MCF 10A (cell line): ENCODE data around the gene CCPG1. TPM values are rescaled to one million over a fixed set of nuclear protein-coding genes. Genes with fewer than 3 reads are reported as not detected.

ENCODE experiments used
- BruUV-seq: library from RNA; stranded (reverse); fragments of 400-500 nt; replicated peaks from 2 replicates; lab custom pipeline; 2021; lab: Mats Ljungman, UMichigan
- CTCF ChIA-PET: fragments of 300-600 bp; sonication (Branson Sonifier 250); formaldehyde crosslinking; extraction: SDS; loops from one replicate; lab custom pipeline; 2021; ENCODE audit warnings: antibody characterized with exemption, inconsistent platforms; lab: Yijun Ruan, JAX
- POLR2A ChIA-PET: fragments of 300-600, 350-650 bp; sonication (Branson Sonifier 250); formaldehyde crosslinking; extraction: SDS; loops from one replicate; lab custom pipeline; 2020; ENCODE audit warnings: antibody characterized with exemption, inconsistent platforms; lab: Yijun Ruan, JAX
- DNase-seq: peaks from one replicate; pipeline ENCODE4 v3.0.0-alpha.2; 2018; ENCODE audit not compliant: unreplicated experiment
- H3K27ac Mint-ChIP-seq: one replicate; pipeline ENCODE4 v1.8.0; 2022; ENCODE audit warnings: mild to moderate bottlenecking, low read depth, mixed read lengths; ENCODE audit not compliant: unreplicated experiment
- H3K27me3 Mint-ChIP-seq: one replicate; pipeline ENCODE4 v1.8.0; 2022; ENCODE audit warnings: mixed read lengths; ENCODE audit not compliant: insufficient read depth, unreplicated experiment
- H3K36me3 Mint-ChIP-seq: one replicate; pipeline ENCODE4 v1.8.0; 2022; ENCODE audit warnings: mild to moderate bottlenecking, moderate library complexity, mixed read lengths; ENCODE audit not compliant: insufficient read depth, unreplicated experiment
- H3K4me1 Mint-ChIP-seq: one replicate; pipeline ENCODE4 v1.8.0; 2022; ENCODE audit warnings: mixed read lengths; ENCODE audit not compliant: insufficient read depth, unreplicated experiment
- H3K4me3 Mint-ChIP-seq: one replicate; pipeline ENCODE4 v1.8.0; 2022; ENCODE audit warnings: mild to moderate bottlenecking, moderate library complexity, mixed read lengths; ENCODE audit not compliant: unreplicated experiment
- H3K9me3 Mint-ChIP-seq: one replicate; pipeline ENCODE4 v1.8.0; 2022; ENCODE audit warnings: mixed read lengths; ENCODE audit not compliant: unreplicated experiment
- CTCF ChIP-seq: fragments of 200-600 bp; IDR thresholded peaks from one replicate; pipeline ENCODE4 v1.8.0; 2022; ENCODE audit warnings: antibody characterized with exemption, mild to moderate bottlenecking; ENCODE audit not compliant: unreplicated experiment
- intact Hi-C: fragments of 100-400 bp; cut with micrococcal nuclease; formaldehyde crosslinking; loops from 2 replicates; pipeline ENCODE4 v1.14.1; 2022
- total RNA-seq: library from RNA; stranded (reverse); gene quantifications from 2 replicates; pipeline ENCODE4 v1.2.3, GENCODE V29; 2022

The CCPG1 gene
- total RNA-seq, 1 experiment from 2014 or later: 30.4 TPM

DNA sequence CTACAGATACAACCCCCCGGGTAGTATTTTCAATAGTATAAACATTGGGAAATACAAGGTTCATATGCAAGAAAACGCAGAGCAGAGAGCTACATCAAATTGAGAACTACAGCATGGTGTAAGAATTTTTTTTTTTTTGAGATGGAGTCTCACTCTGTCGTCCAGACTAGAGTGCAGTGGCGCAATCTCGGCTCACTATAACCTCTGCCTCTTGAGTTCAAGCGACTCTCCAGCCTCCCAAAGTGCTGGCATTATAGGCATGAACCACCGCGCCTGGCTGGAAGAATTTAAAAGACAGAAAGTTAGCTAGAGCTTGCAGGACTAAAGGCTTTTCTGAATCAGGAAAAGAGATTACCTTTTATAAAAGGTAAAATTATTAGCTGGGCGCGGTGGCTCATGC, 47.1 kb downstream of the CCPG1 start:
- Mint-ChIP-seq H3K4me3 (no peak overlapping the region), H3K4me1 (no peaks in the 10 kb centered on the region), H3K9me3 (no peaks in the 10 kb centered on the region), H3K27ac (no peak overlapping the region), H3K27me3 (no peaks in the 10 kb centered on the region), H3K36me3 (peaks cover 50% of the 10 kb centered on the region)
- CTCF ChIA-PET: no interaction called here
- BruUV-seq: no TSS peak
- no peak for DNase-seq
- intact Hi-C loops: no loop called here
- POLR2A ChIA-PET: interaction anchor here (0.7 kb wide), 1 partner anchor 42 kb away, joined by 3 read pairs; the partner anchor contains the start of genes PIGB and PIGBOS1
- no peak for TF ChIP-seq CTCF

DNA sequence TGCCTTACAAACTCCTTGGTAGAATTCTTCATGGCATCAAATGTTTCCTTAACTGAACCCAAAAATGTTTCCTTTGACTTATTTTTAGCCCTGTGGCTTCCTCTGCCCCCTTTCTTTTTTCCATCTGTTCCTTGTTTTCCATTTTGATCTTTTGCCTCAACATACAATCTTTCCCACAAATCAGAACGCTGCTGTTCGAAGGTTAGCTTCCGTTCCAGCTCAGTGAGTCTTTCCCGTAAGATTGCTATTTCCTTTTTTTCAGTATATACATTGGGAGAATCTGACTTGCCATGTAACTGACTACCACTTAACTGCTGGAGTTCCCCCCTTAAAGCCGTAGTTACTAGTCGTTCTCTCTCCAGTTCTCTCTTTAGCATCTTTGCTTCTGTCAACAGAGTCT, 47.9 kb downstream of the CCPG1 start:
- H3K4me1 Mint-ChIP-seq: no peaks in the 10 kb centered on the region
- H3K27ac Mint-ChIP-seq: no peak overlapping the region
- BruUV-seq: TSS peak; percentile 59
- intact Hi-C loops: no loop called here
- POLR2A ChIA-PET: no interaction called here
- H3K9me3 Mint-ChIP-seq: no peaks in the 10 kb centered on the region
- CTCF ChIA-PET: interaction anchor here (0.9 kb wide), 1 partner anchor 36 kb away, joined by 4 read pairs; no protein-coding TSS in a partner anchor
- no peak overlapping the region for H3K4me3 Mint-ChIP-seq
- TF ChIP-seq CTCF: no peak
- no peak for DNase-seq
- H3K36me3 Mint-ChIP-seq: peaks cover 58% of the 10 kb centered on the region
- H3K27me3 Mint-ChIP-seq: no peaks in the 10 kb centered on the region

- H3K4me1 Mint-ChIP-seq: no peaks in the 10 kb centered on the region
- CTCF ChIA-PET: interaction anchor here (1.0 to 1.8 kb wide), 4 partner anchors 27 to 143 kb away, joined by 3 to 8 read pairs (median 4); partner anchors contain the start of genes CCPG1 and PIERCE2
- POLR2A ChIA-PET: interaction anchor here (1.1 kb wide), 1 partner anchor 49 kb away, joined by 7 read pairs; the partner anchor contains the start of genes CCPG1 and PIERCE2
Observed at GRCh38 chr15:55358471-55358870, 49.7 kb downstream of the CCPG1 start.

GRCh38 chr15:55357774-55358173, 50.4 kb downstream of the CCPG1 start:
- peaks cover 63% of the 10 kb centered on the region for H3K36me3 Mint-ChIP-seq
- no peaks in the 10 kb centered on the region for H3K4me1 Mint-ChIP-seq
- TF ChIP-seq CTCF: no peak
- POLR2A ChIA-PET: interaction anchor here (0.5 to 1.1 kb wide), 3 partner anchors 21 to 50 kb away, joined by 3 to 7 read pairs (median 3); partner anchors contain the start of genes CCPG1 and PIERCE2
- CTCF ChIA-PET: interaction anchor here (0.6 to 1.8 kb wide), 7 partner anchors 39 to 142 kb away, joined by 3 to 8 read pairs (median 4); partner anchors contain the start of genes CCPG1, PIERCE2, PIGB and PIGBOS1
- H3K27ac Mint-ChIP-seq: no peak overlapping the region
- no peaks in the 10 kb centered on the region for H3K9me3 Mint-ChIP-seq
- H3K4me3 Mint-ChIP-seq: no peak overlapping the region
- H3K27me3 Mint-ChIP-seq: no peaks in the 10 kb centered on the region
- intact Hi-C loops: no loop called here
- no TSS peak for BruUV-seq
- DNase-seq: no peak

More at GRCh38 chr15:55358471-55358870, 49.7 kb downstream of the CCPG1 start:
- BruUV-seq: no TSS peak
- DNase-seq: no peak
- TF ChIP-seq CTCF: no peak
- H3K27me3 Mint-ChIP-seq: no peaks in the 10 kb centered on the region
- H3K4me3 Mint-ChIP-seq: no peak overlapping the region
- no peak overlapping the region for H3K27ac Mint-ChIP-seq
- intact Hi-C loops: no loop called here
- no peaks in the 10 kb centered on the region for H3K9me3 Mint-ChIP-seq
- H3K36me3 Mint-ChIP-seq: peaks cover 64% of the 10 kb centered on the region
